GM18861 (cell line): ENCODE results near the gene PLEKHM1.

Source experiments
- ATAC-seq: cut with Tn5 transposase; IDR thresholded peaks from one replicate; pipeline ENCODE4 v1.9.1; 2021; ENCODE audit not compliant: unreplicated experiment

Gene PLEKHM1

GRCh38 chr17:45427181-45427835 is 63.2 kb downstream of the PLEKHM1 start:
- ATAC-seq: no peak

DNA sequence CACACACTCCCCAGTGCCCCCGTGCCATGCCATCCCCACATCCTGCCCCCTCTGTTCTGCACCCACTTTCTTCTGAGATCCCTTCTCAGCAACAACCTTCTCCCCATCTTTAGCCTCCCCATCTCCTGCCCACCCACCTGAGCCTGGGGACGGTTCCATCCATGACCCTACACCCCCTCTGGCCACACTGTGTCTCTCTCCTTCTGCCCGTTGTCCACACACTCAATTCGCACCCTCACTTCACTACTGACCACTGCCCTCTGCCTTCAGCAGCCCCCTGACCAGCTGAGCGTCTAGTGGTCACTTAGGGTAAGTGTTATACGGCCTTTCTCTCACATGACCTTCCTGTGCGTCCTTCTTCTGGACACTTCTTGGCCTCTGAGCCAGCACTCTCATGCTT is 64.0 kb downstream of the PLEKHM1 start:
- no peak for ATAC-seq

DNA sequence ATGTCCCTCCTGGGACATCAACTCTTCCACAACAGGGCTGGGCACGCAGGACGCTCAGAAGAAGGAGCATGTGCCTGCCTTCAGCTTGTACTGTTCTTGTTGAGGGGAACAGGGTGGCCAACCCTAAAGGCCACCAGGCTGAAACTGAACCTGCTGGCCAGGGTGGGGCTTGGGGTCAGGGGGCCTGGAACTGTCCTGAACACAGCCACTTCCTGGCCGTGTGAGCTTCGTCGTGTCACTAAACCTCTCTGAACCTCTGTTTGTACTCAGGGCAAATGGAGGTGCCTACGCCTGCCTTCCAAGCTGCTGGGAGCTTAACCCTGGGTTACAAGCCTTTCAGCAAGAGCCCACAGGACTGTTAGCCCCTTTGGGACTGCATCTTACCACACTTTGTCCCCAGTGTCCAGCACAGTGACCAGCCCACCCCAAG is 64.5 kb downstream of the PLEKHM1 start:
- no peak for ATAC-seq

DNA sequence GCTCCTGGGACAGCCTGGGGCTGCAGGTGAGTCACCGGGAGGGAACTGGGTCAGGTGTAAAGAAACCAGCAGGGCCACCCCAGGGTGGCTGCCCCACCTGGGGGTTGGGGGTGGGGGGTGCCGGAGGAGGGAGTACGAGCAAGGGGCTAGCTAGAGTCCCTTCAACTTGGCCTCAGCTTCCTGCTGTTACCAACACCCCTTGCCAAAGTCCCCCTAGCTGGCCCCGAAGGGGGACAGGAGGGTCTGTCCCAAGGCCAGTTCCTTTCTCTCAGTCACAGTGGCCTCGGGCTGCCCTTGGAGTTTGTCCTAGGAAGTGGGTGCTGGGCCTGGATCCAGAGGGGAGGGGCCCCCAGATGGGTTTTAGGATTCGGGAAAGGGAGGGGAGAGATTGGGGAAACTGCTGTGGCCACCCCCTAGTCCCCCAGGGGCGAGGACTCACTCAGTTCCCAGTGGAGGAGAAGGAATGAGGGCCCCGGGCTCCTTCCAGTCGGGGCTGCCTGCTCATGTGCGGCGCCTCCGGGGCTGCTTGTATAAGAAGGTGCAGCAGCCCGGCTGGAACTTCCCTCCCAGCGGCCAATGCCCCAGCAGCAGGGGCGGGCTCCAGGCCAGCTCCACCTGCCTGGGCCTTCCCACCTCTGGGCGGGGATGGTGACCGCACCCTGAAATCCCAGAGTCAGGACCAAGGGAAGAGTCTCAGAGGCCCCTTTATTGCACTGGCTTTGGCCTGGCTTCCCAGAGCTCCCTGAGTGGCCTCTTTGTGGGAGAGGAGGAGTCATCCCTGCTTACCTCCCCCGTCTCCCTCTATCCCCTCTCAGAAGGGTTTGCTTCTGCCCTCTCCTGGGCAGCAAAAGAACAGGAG is 65.2 kb downstream of the PLEKHM1 start:
- ATAC-seq: no peak

DNA sequence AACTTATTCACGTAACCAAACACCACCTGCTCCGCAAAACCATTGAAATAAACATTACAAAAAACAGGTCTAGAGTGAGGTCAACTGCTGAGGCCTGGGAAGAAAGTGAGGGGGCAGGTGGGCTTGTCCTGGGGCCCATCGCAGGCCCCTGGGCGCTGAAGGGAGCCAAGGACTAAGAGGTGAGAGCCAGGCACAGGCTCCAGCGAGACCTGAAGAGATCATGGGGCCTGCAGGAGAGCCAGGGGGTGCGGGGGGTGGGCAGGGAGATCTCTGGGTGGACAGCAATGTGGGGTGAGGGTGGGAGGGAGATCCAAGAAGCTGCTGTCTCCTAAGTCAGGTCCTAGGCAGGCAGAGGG is 65.8 kb downstream of the PLEKHM1 start:
- no peak for ATAC-seq

DNA sequence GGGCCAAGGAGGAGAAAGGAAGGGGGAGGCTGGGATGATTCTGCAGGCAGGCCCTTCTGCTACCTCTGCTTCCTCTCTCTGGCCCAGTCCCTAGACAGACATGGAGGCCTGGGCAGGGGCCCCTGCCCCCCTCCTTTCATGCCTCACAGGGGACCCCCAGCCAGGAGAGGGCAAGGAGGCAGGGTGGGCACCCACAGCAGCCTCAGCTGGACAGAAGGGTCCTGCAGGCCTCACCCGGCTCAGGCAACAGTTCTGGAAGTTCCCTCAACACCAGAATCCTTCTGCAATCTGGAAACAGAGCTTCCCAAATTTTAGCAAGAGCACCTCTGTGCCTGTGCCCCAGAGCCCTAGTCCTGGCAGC is 66.6 kb downstream of the PLEKHM1 start:
- ATAC-seq: no peak

DNA sequence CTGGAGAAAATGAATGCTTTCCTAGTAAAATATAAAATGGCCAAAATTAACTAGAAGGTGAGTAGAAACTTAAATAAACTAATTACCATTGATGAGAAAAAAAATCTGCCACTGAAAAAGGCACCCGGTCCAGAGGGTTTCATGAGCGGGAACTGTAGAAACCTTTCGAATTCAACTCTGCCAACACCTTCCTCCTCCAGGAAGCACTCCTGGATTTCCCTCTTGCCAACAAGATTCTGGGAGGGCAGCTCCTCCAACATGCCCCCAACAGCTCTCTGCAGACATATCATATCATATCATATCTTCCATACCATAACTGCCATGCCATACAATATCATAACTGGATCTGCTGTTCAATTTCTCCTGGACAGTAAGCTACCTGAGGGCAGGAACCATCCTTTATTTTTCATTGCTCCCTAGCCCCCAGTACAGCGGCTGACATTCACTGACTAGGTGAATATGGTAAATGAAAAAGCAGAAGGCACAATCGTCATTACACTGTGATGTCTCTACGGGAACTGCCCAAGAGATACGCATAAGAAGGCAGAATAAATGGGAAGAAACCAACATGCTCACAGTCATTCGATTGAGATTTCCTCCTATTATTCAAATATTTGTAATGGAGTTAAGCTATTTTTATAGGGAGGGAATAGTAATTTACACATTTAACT is 67.1 kb downstream of the PLEKHM1 start:
- ATAC-seq: no peak

GRCh38 chr17:45414990-45415881 is 75.3 kb downstream of the PLEKHM1 start:
- no peak for ATAC-seq

GRCh38 chr17:45413498-45413923 is 77.0 kb downstream of the PLEKHM1 start:
- ATAC-seq: peak; percentile 53

GRCh38 chr17:45411348-45412105 is 79.0 kb downstream of the PLEKHM1 start:
- no peak for ATAC-seq

DNA sequence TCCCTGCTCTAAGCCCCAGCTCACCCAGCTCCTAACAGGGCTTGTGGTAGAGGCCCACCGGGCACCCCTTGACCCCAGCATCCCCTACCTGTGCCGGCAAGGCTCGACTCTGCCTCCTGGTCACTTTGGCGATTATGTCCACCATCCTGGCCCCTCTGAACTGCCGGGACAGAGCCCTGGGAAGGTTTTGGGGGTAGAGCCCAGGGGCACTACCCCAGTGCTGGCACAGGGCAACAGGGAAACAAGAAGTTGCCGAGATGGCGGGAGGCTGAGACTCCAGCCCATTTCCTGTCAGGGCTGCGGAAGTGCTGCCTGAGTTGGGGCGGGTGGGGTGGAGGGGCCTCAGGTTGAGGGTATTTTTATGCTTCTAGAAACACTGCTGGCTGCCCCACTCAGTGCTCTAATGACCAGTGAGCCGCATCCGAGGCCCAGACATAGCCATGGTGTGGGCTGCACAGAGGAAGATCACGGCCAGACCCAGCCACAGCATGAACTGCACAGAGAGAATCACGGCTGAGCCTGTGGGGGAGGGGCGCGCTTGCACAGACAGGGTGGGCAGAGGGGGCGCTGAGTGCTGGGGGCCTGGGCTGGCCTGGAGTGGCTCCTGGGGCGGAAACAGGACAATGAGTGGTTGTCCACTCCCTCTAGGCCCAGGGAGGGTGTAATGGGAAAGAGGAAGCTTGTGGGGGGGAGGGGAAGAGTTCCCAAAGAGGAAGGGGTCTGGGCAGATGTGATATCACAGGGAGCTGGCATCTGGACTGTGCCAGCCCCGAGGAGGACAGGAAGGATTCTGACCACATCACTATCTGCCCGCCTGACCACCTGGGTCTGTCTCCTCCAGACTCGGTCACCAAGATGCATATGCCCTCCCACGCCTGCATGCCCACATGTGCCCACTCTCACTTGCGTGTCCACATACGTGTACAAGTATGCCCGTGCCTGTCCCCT is 80.1 kb downstream of the PLEKHM1 start:
- no peak for ATAC-seq

- no peak for ATAC-seq
Measured at GRCh38 chr17:45409659-45410076, 80.9 kb downstream of the PLEKHM1 start.

- no peak for ATAC-seq
Measured at GRCh38 chr17:45408611-45409421, 81.7 kb downstream of the PLEKHM1 start.

DNA sequence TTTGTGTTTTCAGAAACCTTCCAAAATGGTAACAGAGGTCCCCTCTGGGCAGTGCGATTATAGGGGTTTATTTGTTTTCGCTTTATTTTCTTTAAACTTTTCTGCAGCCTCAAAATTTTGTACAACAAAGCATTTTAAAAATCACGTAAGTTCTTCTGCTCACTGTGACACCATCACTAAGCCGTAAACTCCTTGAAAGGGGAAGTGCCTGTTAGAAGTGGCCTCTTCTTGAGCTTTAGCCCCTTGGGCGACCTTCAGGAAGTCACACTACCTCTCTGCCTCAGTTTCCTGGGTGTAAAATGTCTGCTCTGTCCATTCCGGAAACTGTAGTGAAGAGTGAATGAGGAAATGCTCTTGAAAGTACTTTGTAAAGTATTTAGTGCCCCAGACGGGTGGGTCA is 84.4 kb downstream of the PLEKHM1 start:
- no peak for ATAC-seq

DNA sequence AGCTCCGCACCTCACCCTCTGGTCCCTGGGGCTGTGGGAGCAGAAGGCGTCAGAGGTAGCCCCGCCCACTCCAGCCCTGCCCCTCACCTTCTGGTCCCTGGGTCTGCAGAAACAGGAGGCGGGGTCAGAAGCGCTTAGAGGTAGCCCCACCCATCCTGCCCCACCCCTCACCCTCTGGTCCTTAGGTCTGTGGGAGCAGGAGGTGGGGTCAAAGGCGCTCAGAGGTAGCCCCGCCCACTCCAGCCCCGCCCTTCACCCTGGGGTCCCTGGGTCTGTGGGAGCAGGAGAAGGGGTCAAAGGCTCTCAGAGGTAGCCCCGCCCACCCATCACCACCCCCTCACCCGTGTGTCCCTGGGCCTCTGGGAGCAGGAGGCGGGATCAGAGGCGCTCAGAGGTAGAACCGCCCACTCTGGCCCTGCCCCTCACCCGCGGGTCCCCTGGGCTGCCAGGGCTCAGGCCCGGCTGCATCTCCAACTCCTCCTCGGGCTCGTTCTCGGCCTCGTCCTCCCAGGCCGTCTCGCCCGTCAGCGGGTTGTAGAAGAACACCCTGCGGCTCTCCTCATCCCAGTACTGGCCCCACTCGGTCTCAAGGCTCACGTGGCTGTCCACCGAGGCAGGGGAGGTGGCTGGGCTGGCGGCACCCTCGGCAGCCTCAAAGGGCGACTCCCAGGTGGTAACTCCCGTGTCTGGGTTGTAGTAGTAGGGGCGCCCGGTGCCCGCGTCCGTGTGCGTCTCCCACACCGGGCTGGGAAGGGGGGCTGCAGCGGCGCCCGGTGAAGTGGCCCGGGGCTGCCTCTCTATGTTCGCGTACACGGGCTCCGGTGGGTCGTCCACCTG is 85.1 kb downstream of the PLEKHM1 start:
- no peak for ATAC-seq

- ATAC-seq: no peak
Measured at GRCh38 chr17:45404870-45405249, 85.7 kb downstream of the PLEKHM1 start.

- no peak for ATAC-seq
Measured at GRCh38 chr17:45403906-45404490, 86.5 kb downstream of the PLEKHM1 start.
